ENCODE measurements around the gene TOGARAM1.

The TOGARAM1 gene

DNA sequence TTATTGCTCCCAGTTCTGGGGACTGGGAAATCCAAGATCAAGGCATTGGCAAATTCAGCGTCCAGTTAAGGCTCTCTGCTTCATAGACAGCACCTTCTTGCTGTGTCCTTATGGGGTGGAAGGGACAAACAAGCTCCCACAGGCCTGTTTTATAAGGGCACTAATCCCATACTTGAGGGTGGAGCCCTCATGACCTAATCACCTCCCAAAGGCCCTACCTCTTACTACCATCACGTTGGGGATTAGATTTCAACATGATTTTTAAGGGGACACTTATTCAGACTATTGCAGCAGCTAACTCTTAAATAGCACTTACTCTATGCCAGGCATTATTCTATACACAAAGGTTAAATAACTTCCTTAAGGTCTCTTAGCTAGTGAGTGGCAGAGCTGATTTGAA, 17.3 kb downstream of the TOGARAM1 start:
- DNase-seq (ENCODE audit: low read depth), result no peak
- H3K4me3 ChIP-seq (ENCODE audit: low read depth, low read length), result no peak overlapping the region
- TF ChIP-seq POLR2A (IDR thresholded peaks at IDR 0.05; ENCODE audit: extremely low read depth, insufficient read length), result no peak
- no peak for TF ChIP-seq MAX (IDR thresholded peaks at IDR 0.05; ENCODE audit: low read depth, low read length)
- no peak for TF ChIP-seq CTCF (IDR thresholded peaks at IDR 0.05; ENCODE audit: low read depth, low read length)
- no peak for TF ChIP-seq MYC (IDR thresholded peaks at IDR 0.05; ENCODE audit: low read depth, low read length)

GRCh38 chr14:44979740-44980356, 17.9 kb downstream of the TOGARAM1 start:
- DNase-seq (ENCODE audit: low read depth), result no peak
- TF ChIP-seq MYC (IDR thresholded peaks at IDR 0.05; ENCODE audit: low read depth, low read length) (no peak), POLR2A (IDR thresholded peaks at IDR 0.05; ENCODE audit: extremely low read depth, insufficient read length) (no peak), MAX (IDR thresholded peaks at IDR 0.05; ENCODE audit: low read depth, low read length) (no peak), CTCF (IDR thresholded peaks at IDR 0.05; ENCODE audit: low read depth, low read length) (no peak)
- H3K4me3 ChIP-seq (ENCODE audit: low read depth, low read length), result no peak overlapping the region

DNA sequence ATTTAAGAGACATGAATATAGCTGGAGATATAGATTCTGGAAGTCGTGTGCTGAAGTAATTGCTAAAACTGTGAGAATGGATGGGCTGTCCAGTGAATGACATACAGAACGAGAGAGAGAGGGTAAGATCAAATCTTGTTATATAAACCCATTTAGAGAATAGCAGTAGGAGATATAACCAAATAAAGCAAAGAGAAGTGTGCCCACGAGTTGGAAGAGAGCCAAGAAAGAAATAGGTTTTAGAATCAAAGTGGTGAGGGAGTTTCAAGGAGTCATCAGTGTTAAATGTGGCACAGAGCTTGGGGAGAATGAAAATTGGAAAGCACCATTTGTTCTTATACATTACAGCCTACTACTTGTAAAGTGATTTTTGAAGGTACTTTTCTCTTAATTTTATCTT, 19.2 kb downstream of the TOGARAM1 start:
- no peak for DNase-seq (ENCODE audit: low read depth)
- TF ChIP-seq POLR2A (IDR thresholded peaks at IDR 0.05; ENCODE audit: extremely low read depth, insufficient read length), result no peak
- no peak for TF ChIP-seq MAX (IDR thresholded peaks at IDR 0.05; ENCODE audit: low read depth, low read length)
- TF ChIP-seq CTCF (IDR thresholded peaks at IDR 0.05; ENCODE audit: low read depth, low read length), result no peak
- TF ChIP-seq MYC (IDR thresholded peaks at IDR 0.05; ENCODE audit: low read depth, low read length), result no peak
- H3K4me3 ChIP-seq (ENCODE audit: low read depth, low read length), result no peak overlapping the region

- no peak for DNase-seq (ENCODE audit: low read depth)
- no peak overlapping the region for H3K4me3 ChIP-seq (ENCODE audit: low read depth, low read length)
- no peak for TF ChIP-seq MYC (IDR thresholded peaks at IDR 0.05; ENCODE audit: low read depth, low read length)
- no peak for TF ChIP-seq CTCF (IDR thresholded peaks at IDR 0.05; ENCODE audit: low read depth, low read length)
- no peak for TF ChIP-seq POLR2A (IDR thresholded peaks at IDR 0.05; ENCODE audit: extremely low read depth, insufficient read length)
- TF ChIP-seq MAX (IDR thresholded peaks at IDR 0.05; ENCODE audit: low read depth, low read length), result no peak
Observed at GRCh38 chr14:44982594-44982993, 20.6 kb downstream of the TOGARAM1 start.

DNA sequence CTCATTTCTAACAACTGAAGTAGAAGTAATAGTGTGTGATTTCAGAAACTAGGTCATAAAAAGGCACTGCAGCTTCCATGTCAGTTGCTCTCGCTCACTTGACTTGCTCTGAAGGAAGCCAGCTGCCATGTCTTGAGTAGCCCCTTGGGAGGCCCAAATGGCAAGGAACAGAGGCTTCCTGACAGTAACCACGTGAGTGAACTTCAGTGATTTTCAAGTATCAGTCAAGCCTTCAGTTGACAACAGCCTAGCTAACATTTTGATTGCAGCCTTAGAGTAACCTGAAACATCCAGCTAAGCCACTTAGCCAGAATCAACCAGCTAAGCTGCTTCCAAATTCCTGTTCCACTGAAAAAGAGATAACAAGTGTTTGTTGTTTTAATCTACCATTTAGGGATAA, 26.7 kb downstream of the TOGARAM1 start:
- peak; percentile 19 for DNase-seq (ENCODE audit: low read depth)
- TF ChIP-seq MAX (IDR thresholded peaks at IDR 0.05; ENCODE audit: low read depth, low read length), result no peak
- no peak for TF ChIP-seq CTCF (IDR thresholded peaks at IDR 0.05; ENCODE audit: low read depth, low read length)
- no peak for TF ChIP-seq MYC (IDR thresholded peaks at IDR 0.05; ENCODE audit: low read depth, low read length)
- no peak for TF ChIP-seq POLR2A (IDR thresholded peaks at IDR 0.05; ENCODE audit: extremely low read depth, insufficient read length)
- H3K4me3 ChIP-seq (ENCODE audit: low read depth, low read length), result no peak overlapping the region

Data from NB4 (cell line).